ENCODE data around the gene UVRAG.

The UVRAG gene

GRCh38 chr11:75810637-75811390 is 4.2 kb upstream of the UVRAG start:
- DNase-seq, result peak; percentile 66 to 76

- DNase-seq, result no peak
Observed at GRCh38 chr11:75811485-75811884, 3.5 kb upstream of the UVRAG start.

- DNase-seq, result no peak
Observed at GRCh38 chr11:75812542-75813040, 2.4 kb upstream of the UVRAG start.

- DNase-seq, result no peak
Observed at GRCh38 chr11:75813124-75813523, 1.9 kb upstream of the UVRAG start.

- DNase-seq, result no peak
Observed at GRCh38 chr11:75813622-75814039, 1.4 kb upstream of the UVRAG start.

- no peak for DNase-seq
Observed at GRCh38 chr11:75814363-75814676, 690 bp upstream of the UVRAG start.

- no peak for DNase-seq
Observed at GRCh38 chr11:75815345-75816168, 547 bp downstream of the UVRAG start.

GRCh38 chr11:75816561-75817239 is 1.7 kb downstream of the UVRAG start:
- DNase-seq, result no peak

GRCh38 chr11:75820645-75821044 is 5.6 kb downstream of the UVRAG start:
- DNase-seq, result peak in 1 of 2 donors; percentile 15

- no peak for DNase-seq
Observed at GRCh38 chr11:75821202-75821601, 6.2 kb downstream of the UVRAG start.

GRCh38 chr11:75822541-75822940 is 7.5 kb downstream of the UVRAG start:
- no peak for DNase-seq

- no peak for DNase-seq
Observed at GRCh38 chr11:75823415-75823814, 8.4 kb downstream of the UVRAG start.

GRCh38 chr11:75823946-75824345 is 8.9 kb downstream of the UVRAG start:
- DNase-seq, result no peak

- DNase-seq, result peak; percentile 69 to 82
Observed at GRCh38 chr11:75826461-75827230, 11.6 kb downstream of the UVRAG start.

GRCh38 chr11:75827562-75827961 is 12.6 kb downstream of the UVRAG start:
- DNase-seq, result no peak

- DNase-seq, result no peak
Observed at GRCh38 chr11:75831915-75832502, 17.0 kb downstream of the UVRAG start.

- no peak for DNase-seq
Observed at GRCh38 chr11:75834728-75835127, 19.7 kb downstream of the UVRAG start.

GRCh38 chr11:75836417-75836816 is 21.4 kb downstream of the UVRAG start:
- peak; percentile 75 to 83 for DNase-seq

- DNase-seq, result no peak
Observed at GRCh38 chr11:75839851-75840250, 24.8 kb downstream of the UVRAG start.

- no peak for DNase-seq
Observed at GRCh38 chr11:75840522-75840921, 25.5 kb downstream of the UVRAG start.

- no peak for DNase-seq
Observed at GRCh38 chr11:75841739-75842138, 26.7 kb downstream of the UVRAG start.

GRCh38 chr11:75845324-75845723 is 30.3 kb downstream of the UVRAG start:
- no peak for DNase-seq
